ENCODE results near the gene MIGA1.

- TF ChIP-seq MAX (IDR thresholded peaks at IDR 0.05) (no peak), EP300 (IDR thresholded peaks at IDR 0.05; ENCODE audit: borderline replicate concordance) (no peak), NFIC (IDR thresholded peaks at IDR 0.05) (no peak), EGR1 (IDR thresholded peaks at IDR 0.05) (no peak), FOXM1 (IDR thresholded peaks at IDR 0.05; ENCODE audit: borderline replicate concordance, low read depth) (no peak)
Measured at GRCh38 chr1:77847621-77848080, 68.2 kb downstream of the MIGA1 start.
